GM18867 (cell line): ENCODE data around the gene ZBP1.

ENCODE experiments used
- ATAC-seq: cut with Tn5 transposase; IDR thresholded peaks from one replicate; pipeline ENCODE4 v1.9.1; 2021; ENCODE audit warnings: mild to moderate bottlenecking, moderate library complexity; ENCODE audit not compliant: unreplicated experiment

The ZBP1 gene

GRCh38 chr20:57620274-57620990 lies at the start of gene ZBP1:
TSS of gene ZBP1 (minus strand) at chr20:57620426. CDS start at chr20:57620295, 131 bp downstream.
- peak; percentile 56 for ATAC-seq

- ATAC-seq, result no peak
Observed at GRCh38 chr20:57669632-57670031, 49.4 kb upstream of the ZBP1 start.

GRCh38 chr20:57667924-57668782 lies 47.9 kb upstream of the ZBP1 start:
- ATAC-seq, result no peak

- no peak for ATAC-seq
Observed at GRCh38 chr20:57667388-57667787, 47.2 kb upstream of the ZBP1 start.

- ATAC-seq, result no peak
Observed at GRCh38 chr20:57666834-57667157, 46.6 kb upstream of the ZBP1 start.

GRCh38 chr20:57666106-57666833 lies 46.0 kb upstream of the ZBP1 start:
- ATAC-seq, result no peak

- ATAC-seq, result no peak
Observed at GRCh38 chr20:57665589-57665971, 45.4 kb upstream of the ZBP1 start.

- no peak for ATAC-seq
Observed at GRCh38 chr20:57664924-57665588, 44.8 kb upstream of the ZBP1 start.

GRCh38 chr20:57664476-57664875 lies 44.2 kb upstream of the ZBP1 start:
- ATAC-seq, result no peak

GRCh38 chr20:57663681-57664451 lies 43.6 kb upstream of the ZBP1 start:
- ATAC-seq, result no peak

GRCh38 chr20:57663241-57663640 lies 43.0 kb upstream of the ZBP1 start:
- no peak for ATAC-seq

GRCh38 chr20:57662456-57663240 lies 42.4 kb upstream of the ZBP1 start:
- ATAC-seq, result no peak

- no peak for ATAC-seq
Observed at GRCh38 chr20:57661746-57662455, 41.7 kb upstream of the ZBP1 start.

GRCh38 chr20:57660922-57661745 lies 40.9 kb upstream of the ZBP1 start:
- no peak for ATAC-seq

GRCh38 chr20:57660181-57660921 lies 40.1 kb upstream of the ZBP1 start:
- ATAC-seq, result no peak

GRCh38 chr20:57659517-57660180 lies 39.4 kb upstream of the ZBP1 start:
- ATAC-seq, result no peak
